ENCODE data around the gene AMBRA1. TPM values are rescaled to one million over a fixed set of nuclear protein-coding genes. Genes with fewer than 3 reads are reported as not detected.

Gene AMBRA1
- total RNA-seq, 1 donor from 2014 or later = 25.1 TPM

- Mint-ChIP-seq H3K27me3 (ENCODE audit: low read depth) (no peaks in the 10 kb centered on the region), H3K27ac (ENCODE audit: unreplicated experiment) (no peak overlapping the region), H3K9me3 (ENCODE audit: low read depth) (no peaks in the 10 kb centered on the region), H3K36me3 (ENCODE audit: low read depth) (peaks cover 15% of the 10 kb centered on the region), H3K4me3 (ENCODE audit: unreplicated experiment) (no peak overlapping the region), H3K4me1 (ENCODE audit: low read depth) (peaks cover 5% of the 10 kb centered on the region)
- DNase-seq (ENCODE audit: low spot score) = no peak
- TF ChIP-seq CTCF (IDR thresholded peaks at IDR 0.05) = no peak
Observed at GRCh38 chr11:46378296-46378695, 215.5 kb downstream of the AMBRA1 start.

GRCh38 chr11:46377831-46378230 lies 216.0 kb downstream of the AMBRA1 start:
- DNase-seq (ENCODE audit: low spot score) = no peak
- Mint-ChIP-seq H3K27ac (ENCODE audit: unreplicated experiment) (no peak overlapping the region), H3K4me3 (ENCODE audit: unreplicated experiment) (no peak overlapping the region), H3K9me3 (ENCODE audit: low read depth) (no peaks in the 10 kb centered on the region), H3K4me1 (ENCODE audit: low read depth) (peaks cover 5% of the 10 kb centered on the region), H3K36me3 (ENCODE audit: low read depth) (peaks cover 15% of the 10 kb centered on the region), H3K27me3 (ENCODE audit: low read depth) (no peaks in the 10 kb centered on the region)
- TF ChIP-seq CTCF (IDR thresholded peaks at IDR 0.05) = no peak

- no peak for TF ChIP-seq CTCF (IDR thresholded peaks at IDR 0.05)
- no peaks in the 10 kb centered on the region for H3K9me3 Mint-ChIP-seq (ENCODE audit: low read depth)
- H3K36me3 Mint-ChIP-seq (ENCODE audit: low read depth) = peaks cover 15% of the 10 kb centered on the region
- H3K4me3 Mint-ChIP-seq (ENCODE audit: unreplicated experiment) = no peak overlapping the region
- DNase-seq (ENCODE audit: low spot score) = peak; percentile 90
- H3K4me1 Mint-ChIP-seq (ENCODE audit: low read depth) = peaks cover 5% of the 10 kb centered on the region
- H3K27me3 Mint-ChIP-seq (ENCODE audit: low read depth) = no peaks in the 10 kb centered on the region
- no peak overlapping the region for H3K27ac Mint-ChIP-seq (ENCODE audit: unreplicated experiment)
Observed at GRCh38 chr11:46377290-46377689, 216.5 kb downstream of the AMBRA1 start.

DNA sequence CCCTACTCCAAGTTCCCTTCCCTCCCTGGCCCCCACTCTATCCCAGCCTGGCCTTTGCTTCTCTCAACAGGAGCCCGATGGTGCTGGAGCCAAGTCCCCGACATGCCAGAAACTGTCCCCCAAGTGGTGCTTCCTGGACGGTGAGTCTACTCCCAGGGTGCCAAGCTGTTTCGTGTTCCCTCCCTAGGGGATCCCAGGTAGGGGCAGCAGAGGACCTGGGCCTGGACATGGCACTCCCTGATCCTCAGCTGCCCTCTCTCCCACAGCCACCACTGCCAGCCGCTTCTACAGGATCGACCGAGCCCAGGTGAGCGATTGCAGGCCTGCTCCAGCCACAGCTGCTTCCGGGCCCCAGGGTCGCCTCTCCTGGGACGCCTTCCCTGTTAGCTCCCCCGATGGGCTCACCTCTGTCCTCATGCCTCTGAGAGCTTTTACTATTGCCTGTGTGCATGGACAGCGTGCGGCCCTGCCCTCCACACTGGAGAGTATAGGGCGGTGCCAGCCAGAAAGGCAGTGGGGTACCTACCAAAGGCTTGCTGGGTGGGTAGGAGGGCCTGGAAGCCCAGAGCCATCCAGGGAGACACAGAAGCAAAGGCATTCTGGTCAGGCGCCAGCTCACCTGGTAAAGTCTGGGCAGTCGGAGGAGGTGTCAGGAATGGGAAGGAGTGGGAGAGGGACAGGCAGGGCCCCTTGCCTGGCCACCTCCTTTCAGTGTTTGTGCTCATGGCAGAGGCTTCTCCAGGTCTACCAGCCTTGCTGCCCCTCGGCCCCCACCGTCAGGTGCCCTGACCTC lies 217.4 kb downstream of the AMBRA1 start:
- no peak for TF ChIP-seq CTCF (IDR thresholded peaks at IDR 0.05)
- H3K27ac Mint-ChIP-seq (ENCODE audit: unreplicated experiment) = peak overlapping the region; percentile 63
- H3K27me3 Mint-ChIP-seq (ENCODE audit: low read depth) = no peaks in the 10 kb centered on the region
- DNase-seq (ENCODE audit: low spot score) = no peak
- H3K36me3 Mint-ChIP-seq (ENCODE audit: low read depth) = peaks cover 15% of the 10 kb centered on the region
- H3K9me3 Mint-ChIP-seq (ENCODE audit: low read depth) = no peaks in the 10 kb centered on the region
- no peaks in the 10 kb centered on the region for H3K4me1 Mint-ChIP-seq (ENCODE audit: low read depth)
- no peak overlapping the region for H3K4me3 Mint-ChIP-seq (ENCODE audit: unreplicated experiment)

DNA sequence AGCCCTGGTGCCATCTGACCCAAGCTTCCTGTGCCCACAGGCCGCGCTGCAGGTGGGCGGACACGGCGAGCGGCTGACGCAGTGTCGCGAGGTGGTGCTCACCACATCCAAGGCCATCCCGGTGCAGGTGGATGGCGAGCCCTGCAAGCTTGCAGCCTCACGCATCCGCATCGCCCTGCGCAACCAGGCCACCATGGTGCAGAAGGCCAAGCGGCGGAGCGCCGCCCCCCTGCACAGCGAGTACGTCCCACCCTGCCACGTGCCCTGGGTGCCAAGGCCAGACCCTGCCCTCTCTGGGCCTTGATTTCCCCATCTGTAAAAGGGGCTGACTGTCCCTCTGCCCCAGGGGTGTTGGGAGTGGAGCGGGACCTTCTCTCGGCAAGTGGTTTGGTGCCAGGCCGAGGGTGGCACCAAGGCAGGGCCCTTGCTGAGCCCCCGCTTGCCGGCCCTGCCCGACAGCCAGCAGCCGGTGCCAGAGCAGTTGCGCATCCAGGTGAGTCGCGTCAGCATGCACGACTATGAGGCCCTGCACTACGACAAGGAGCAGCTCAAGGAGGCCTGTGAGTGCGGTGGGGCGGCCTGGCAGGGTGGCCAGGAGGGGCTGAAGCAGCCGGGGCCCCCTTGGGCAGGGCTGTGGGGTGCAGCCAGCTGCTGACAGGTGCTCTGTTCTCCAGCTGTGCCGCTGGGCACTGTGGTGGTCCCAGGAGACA lies 218.3 kb downstream of the AMBRA1 start:
- no peaks in the 10 kb centered on the region for H3K27me3 Mint-ChIP-seq (ENCODE audit: low read depth)
- H3K4me1 Mint-ChIP-seq (ENCODE audit: low read depth) = no peaks in the 10 kb centered on the region
- no peak for TF ChIP-seq CTCF (IDR thresholded peaks at IDR 0.05)
- H3K27ac Mint-ChIP-seq (ENCODE audit: unreplicated experiment) = no peak overlapping the region
- no peak for DNase-seq (ENCODE audit: low spot score)
- no peaks in the 10 kb centered on the region for H3K9me3 Mint-ChIP-seq (ENCODE audit: low read depth)
- H3K4me3 Mint-ChIP-seq (ENCODE audit: unreplicated experiment) = no peak overlapping the region
- peaks cover 15% of the 10 kb centered on the region for H3K36me3 Mint-ChIP-seq (ENCODE audit: low read depth)

Measured in chondrocyte (in vitro differentiated cells).